ENCODE measurements around the gene ACTR1A. TPM values are rescaled to one million over a fixed set of nuclear protein-coding genes. Genes with fewer than 3 reads are reported as not detected.

The ACTR1A gene
- total and polyA plus RNA-seq, 9 of the 15 experiments (the other 6 are each of a cell fraction or from before 2014, with no cell fraction given): 36.3 to 77.2 (median 49.6) TPM

DNA sequence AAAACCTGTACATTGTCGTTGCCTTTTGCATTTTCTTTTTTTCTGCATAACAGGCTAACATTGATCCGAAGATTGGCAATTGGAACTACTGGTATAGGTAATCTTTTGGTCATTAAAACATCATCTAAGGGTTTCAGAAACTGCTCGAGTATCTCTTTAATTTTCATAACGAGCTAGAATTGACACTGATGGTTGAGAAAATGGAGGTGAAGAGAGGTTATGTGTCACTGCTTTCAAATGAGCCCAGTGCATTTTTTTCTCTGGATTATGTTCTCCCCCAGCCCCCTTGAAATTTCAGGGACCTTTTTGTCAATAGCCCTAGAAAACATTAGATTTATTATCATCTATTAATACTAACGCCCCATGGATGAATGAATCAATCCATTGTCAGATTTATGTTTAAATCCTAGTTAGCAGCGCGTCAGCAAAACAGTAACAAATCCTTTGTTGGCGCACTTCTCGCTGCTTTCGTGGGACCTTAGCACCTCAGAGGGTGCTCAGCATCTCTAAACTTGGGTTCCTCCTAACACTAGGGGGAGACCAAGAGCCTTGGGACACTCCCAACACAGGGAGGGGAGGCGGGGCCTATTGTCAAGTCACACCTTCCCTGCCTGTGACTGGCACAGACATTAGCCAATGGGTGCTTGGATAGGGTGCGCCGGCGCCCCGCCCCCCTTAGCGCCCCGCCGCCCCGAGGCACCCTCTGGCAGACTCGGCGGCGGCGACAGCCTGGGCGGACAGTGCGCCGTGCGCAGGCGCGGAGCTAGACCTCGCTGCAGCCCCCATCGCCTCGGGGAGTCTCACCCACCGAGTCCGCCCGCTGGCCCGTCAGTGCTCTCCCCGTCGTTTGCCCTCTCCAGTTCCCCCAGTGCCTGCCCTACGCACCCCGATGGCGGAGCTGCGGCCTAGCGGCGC lies 1.0 kb upstream of the ACTR1A start, which contains the start of gene SUFU:
Gene SUFU, plus strand, starts transcription at position 709 of the 915 bp plus-strand sequence. Its CDS starts 181 bp downstream, at position 890.
- POLR2A ChIA-PET: interaction anchor here (0.6 to 1.7 kb wide), 6 partner anchors 8 to 1385 kb away, joined by 3 to 6 read pairs (median 4); no protein-coding TSS in a partner anchor
- no peak for TF ChIP-seq HNRNPK (IDR thresholded peaks at IDR 0.05; ENCODE audit: low read depth, low read length, poor library complexity, severe bottlenecking)
- no peak for TF ChIP-seq TRIM28 (IDR thresholded peaks at IDR 0.05)
- TF ChIP-seq POLR2B (IDR thresholded peaks at IDR 0.05; ENCODE audit: low read depth, partially characterized antibody): no peak
- TF ChIP-seq, protein P1, sequence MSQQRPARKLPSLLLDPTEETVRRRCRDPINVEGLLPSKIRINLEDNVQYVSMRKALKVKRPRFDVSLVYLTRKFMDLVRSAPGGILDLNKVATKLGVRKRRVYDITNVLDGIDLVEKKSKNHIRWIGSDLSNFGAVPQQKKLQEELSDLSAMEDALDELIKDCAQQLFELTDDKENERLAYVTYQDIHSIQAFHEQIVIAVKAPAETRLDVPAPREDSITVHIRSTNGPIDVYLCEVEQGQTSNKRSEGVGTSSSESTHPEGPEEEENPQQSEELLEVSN (IDR thresholded peaks at IDR 0.05; ENCODE audit: borderline replicate concordance in 1 of 2, extremely low read depth in 1 of 2, insufficient read depth in 1 of 2, insufficient read length in 1 of 2, low read depth in 1 of 2, low read length in 1 of 2, poor library complexity in 1 of 2, severe bottlenecking in 1 of 2): peak in 1 of 2 experiments; percentile 22
- TF ChIP-seq, protein P2, sequence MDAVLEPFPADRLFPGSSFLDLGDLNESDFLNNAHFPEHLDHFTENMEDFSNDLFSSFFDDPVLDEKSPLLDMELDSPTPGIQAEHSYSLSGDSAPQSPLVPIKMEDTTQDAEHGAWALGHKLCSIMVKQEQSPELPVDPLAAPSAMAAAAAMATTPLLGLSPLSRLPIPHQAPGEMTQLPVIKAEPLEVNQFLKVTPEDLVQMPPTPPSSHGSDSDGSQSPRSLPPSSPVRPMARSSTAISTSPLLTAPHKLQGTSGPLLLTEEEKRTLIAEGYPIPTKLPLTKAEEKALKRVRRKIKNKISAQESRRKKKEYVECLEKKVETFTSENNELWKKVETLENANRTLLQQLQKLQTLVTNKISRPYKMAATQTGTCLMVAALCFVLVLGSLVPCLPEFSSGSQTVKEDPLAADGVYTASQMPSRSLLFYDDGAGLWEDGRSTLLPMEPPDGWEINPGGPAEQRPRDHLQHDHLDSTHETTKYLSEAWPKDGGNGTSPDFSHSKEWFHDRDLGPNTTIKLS (IDR thresholded peaks at IDR 0.05; ENCODE audit: borderline replicate concordance, low read depth): no peak
- TF ChIP-seq SP2 (IDR thresholded peaks at IDR 0.05; ENCODE audit: extremely low read depth, low read depth, low read length, poor library complexity, severe bottlenecking): peak; percentile 68
- TF ChIP-seq, protein P3, sequence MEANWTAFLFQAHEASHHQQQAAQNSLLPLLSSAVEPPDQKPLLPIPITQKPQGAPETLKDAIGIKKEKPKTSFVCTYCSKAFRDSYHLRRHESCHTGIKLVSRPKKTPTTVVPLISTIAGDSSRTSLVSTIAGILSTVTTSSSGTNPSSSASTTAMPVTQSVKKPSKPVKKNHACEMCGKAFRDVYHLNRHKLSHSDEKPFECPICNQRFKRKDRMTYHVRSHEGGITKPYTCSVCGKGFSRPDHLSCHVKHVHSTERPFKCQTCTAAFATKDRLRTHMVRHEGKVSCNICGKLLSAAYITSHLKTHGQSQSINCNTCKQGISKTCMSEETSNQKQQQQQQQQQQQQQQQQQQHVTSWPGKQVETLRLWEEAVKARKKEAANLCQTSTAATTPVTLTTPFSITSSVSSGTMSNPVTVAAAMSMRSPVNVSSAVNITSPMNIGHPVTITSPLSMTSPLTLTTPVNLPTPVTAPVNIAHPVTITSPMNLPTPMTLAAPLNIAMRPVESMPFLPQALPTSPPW (CRISPR knock-in tag; IDR thresholded peaks at IDR 0.05): peak; percentile 70
- no peak for TF ChIP-seq FOXJ3 (CRISPR knock-in tag; IDR thresholded peaks at IDR 0.05)
- TF ChIP-seq MCM3 (IDR thresholded peaks at IDR 0.05): no peak
- TF ChIP-seq ARID2 (IDR thresholded peaks at IDR 0.05): no peak
- TF ChIP-seq KLF10 (CRISPR knock-in tag; IDR thresholded peaks at IDR 0.05): no peak
- TF ChIP-seq, protein P4, sequence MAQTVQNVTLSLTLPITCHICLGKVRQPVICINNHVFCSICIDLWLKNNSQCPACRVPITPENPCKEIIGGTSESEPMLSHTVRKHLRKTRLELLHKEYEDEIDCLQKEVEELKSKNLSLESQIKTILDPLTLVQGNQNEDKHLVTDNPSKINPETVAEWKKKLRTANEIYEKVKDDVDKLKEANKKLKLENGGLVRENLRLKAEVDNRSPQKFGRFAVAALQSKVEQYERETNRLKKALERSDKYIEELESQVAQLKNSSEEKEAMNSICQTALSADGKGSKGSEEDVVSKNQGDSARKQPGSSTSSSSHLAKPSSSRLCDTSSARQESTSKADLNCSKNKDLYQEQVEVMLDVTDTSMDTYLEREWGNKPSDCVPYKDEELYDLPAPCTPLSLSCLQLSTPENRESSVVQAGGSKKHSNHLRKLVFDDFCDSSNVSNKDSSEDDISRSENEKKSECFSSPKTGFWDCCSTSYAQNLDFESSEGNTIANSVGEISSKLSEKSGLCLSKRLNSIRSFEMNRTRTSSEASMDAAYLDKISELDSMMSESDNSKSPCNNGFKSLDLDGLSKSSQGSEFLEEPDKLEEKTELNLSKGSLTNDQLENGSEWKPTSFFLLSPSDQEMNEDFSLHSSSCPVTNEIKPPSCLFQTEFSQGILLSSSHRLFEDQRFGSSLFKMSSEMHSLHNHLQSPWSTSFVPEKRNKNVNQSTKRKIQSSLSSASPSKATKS (CRISPR knock-in tag; IDR thresholded peaks at IDR 0.05): no peak
- TF ChIP-seq ZNF274 (IDR thresholded peaks at IDR 0.05; ENCODE audit: borderline replicate concordance, low read depth, low read length): no peak
- no peak for TF ChIP-seq ZBED1 (IDR thresholded peaks at IDR 0.05)

More for the DNA sequence above, 1.0 kb upstream of the ACTR1A start, which contains the start of gene SUFU:
- Histone ChIP-seq H3K4me2 (ENCODE audit: insufficient read depth, low read length) (peak within 1 kb of the TSS; percentile 95), H3K27ac (ENCODE audit: extremely low read depth, low read depth, low read length) (peak within 1 kb of the TSS; percentile 87), H3K9me1 (ENCODE audit: control insufficient read depth, insufficient read depth, low read length) (no peaks in the 10 kb centered on the region), H3K36me3 (ENCODE audit: control insufficient read depth, insufficient read depth, low read length) (peaks cover 13% of the 10 kb centered on the region), H3K4me1 (replicated peaks in 1 of 2; ENCODE audit: control insufficient read depth in 2 of 2, insufficient read depth in 2 of 2, low read length in 2 of 2) (peaks cover 4 to 13% of the 10 kb centered on the region in 2 experiments; a peak in 4 of 5 replicates), H3K79me2 (ENCODE audit: control insufficient read depth, insufficient read depth, low read length) (peaks cover 56% of the 10 kb centered on the region), H3K4me3 (peak within 1 kb of the TSS; percentile 86), H2AFZ (ENCODE audit: low read depth, low read length) (peak within 1 kb of the TSS; percentile 99), H3K9me3 (replicated peaks; ENCODE audit: control insufficient read depth, insufficient read depth, low read depth, low read length) (no peaks in the 10 kb centered on the region), H3K9ac (ENCODE audit: insufficient read depth in 1 of 2, low read depth in 2 of 2, low read length in 2 of 2) (peak within 1 kb of the TSS; percentile 90 to 91), H4K20me1 (replicated peaks; ENCODE audit: control insufficient read depth, insufficient read depth, low read length) (no peaks in the 10 kb centered on the region), H3K27me3 (ENCODE audit: control insufficient read depth in 2 of 2, insufficient read depth in 2 of 2, low read length in 2 of 2) (no peaks in the 10 kb centered on the region)
- BruUV-seq (replicated peaks): no TSS peak
- intact Hi-C loops (cut with micrococcal nuclease) (loop anchor here (2.0 to 5.0 kb wide), 2 partner anchors 37 to 94 kb away; no protein-coding TSS in a partner anchor), in situ Hi-C loops (cut with MboI) (loop anchor here (5.0 to 25.0 kb wide), 2 partner anchors 84 to 666 kb away; partner anchors contain the start of gene KCNIP2)
- peak; percentile 95 for FAIRE-seq
- CTCF ChIA-PET (ENCODE audit: low intra/inter-chr PET ratio): interaction anchor here (1.5 kb wide), 1 partner anchor 81 kb away, joined by 6 read pairs; no protein-coding TSS in a partner anchor
- 0% methylated on average over 23 of the region's 44 CpGs for WGBS (ENCODE audit: insufficient coverage, low coverage, missing lambda C conversion rate)
- DNase-seq (ENCODE audit: extremely low read depth in 1 of 4, low spot score in 3 of 4): peak; percentile 94 to 98 (median 96)
- ATAC-seq: peak; percentile 87
